ENCODE results near the gene ADRM1.

The ADRM1 gene

DNA sequence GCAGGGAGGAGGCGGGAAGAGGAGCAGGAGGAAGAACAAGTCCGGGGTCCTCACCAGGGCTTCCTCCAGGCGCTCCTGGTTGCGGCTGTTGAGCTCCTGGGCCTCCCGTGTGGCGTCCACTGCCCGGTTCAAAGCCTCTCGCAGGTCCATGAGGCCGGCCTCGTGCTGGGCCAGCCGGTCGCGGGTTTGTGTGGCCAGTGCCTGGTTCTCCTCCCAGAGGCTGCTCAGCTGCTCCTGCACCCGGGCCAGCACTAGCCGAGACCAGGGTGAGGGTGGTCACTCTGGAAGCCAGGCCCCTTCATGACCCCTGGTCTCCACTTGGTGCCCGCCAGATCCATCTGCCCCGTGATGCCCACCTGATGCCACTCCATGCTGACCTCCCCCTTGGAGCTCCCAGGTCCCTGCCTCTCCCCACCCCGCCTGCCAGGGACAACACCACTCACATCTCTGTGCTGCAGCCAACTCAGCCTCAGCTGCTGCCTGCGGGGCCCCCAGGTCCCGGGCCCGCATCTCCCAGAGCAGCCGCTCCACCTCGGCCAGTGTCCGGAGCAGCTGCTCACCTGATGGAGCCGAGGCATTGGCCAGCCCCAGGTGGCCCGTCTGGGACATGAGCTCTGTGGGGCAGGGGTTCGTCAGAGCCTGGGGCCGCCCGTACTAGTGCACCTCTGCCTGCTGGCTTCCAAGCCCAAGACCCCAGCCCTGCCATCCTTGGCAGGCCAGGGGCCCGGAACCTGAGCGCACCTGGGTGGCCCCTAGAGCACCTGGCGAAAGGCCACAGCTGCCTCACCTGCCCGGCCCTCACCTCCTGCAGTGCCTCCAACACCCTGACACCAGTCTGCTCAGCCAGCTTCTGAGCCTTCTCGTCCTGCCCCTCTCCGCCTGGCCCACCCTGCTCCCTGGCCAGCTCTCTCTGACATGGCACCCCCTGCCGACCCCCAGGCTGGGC, 15.9 kb downstream of the ADRM1 start:
- TF ChIP-seq RAD21 (IDR thresholded peaks at IDR 0.05; ENCODE audit: low read depth): no peak
- TF ChIP-seq, protein P1, sequence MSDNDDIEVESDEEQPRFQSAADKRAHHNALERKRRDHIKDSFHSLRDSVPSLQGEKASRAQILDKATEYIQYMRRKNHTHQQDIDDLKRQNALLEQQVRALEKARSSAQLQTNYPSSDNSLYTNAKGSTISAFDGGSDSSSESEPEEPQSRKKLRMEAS (IDR thresholded peaks at IDR 0.05): 0 out of 2 replicates have a peak, but pooled peaks have one; percentile 17
- TF ChIP-seq ZBTB7A (IDR thresholded peaks at IDR 0.05; ENCODE audit: low read depth): peak; percentile 50; the same call in 1 of the 2 replicates

DNA sequence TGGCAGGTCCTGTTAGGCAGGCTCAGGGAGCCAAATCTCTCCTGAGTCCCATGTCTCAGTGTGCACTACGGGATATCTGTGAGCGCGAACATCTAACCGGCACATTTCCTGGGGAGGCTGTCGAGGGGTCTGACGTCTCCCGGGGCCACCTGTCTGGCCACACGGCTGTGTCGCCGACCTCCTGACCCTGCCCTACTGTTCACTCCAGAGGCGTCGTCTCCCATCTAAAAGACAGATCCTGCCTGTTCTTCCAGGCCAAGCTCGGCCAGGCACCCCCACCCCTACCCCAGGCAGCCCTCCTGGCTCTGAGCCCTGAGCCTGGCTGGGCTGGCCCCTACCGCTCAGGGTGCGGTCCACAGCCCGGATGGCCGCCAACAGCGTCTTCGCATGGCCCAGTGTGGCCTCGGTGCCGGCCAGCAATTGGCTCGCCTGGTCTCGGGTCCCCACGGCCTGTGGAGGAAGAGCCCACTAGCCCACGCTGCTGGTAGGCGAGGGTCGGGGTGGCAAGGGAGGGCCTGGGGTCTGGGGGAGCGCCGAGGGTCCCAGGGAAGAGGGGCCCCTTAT, 16.6 kb downstream of the ADRM1 start:
- TF ChIP-seq TAF1 (IDR thresholded peaks at IDR 0.05; ENCODE audit: low read depth) (no peak), FOXM1 (IDR thresholded peaks at IDR 0.05; ENCODE audit: borderline replicate concordance, low read depth) (no peak), ZBTB7A (IDR thresholded peaks at IDR 0.05; ENCODE audit: low read depth) (no peak), TEAD4 (IDR thresholded peaks at IDR 0.05) (no peak), RAD21 (IDR thresholded peaks at IDR 0.05; ENCODE audit: low read depth) (no peak), CEBPB (IDR thresholded peaks at IDR 0.05) (no peak)
- TF ChIP-seq, protein P1 (IDR thresholded peaks at IDR 0.05): no peak

DNA sequence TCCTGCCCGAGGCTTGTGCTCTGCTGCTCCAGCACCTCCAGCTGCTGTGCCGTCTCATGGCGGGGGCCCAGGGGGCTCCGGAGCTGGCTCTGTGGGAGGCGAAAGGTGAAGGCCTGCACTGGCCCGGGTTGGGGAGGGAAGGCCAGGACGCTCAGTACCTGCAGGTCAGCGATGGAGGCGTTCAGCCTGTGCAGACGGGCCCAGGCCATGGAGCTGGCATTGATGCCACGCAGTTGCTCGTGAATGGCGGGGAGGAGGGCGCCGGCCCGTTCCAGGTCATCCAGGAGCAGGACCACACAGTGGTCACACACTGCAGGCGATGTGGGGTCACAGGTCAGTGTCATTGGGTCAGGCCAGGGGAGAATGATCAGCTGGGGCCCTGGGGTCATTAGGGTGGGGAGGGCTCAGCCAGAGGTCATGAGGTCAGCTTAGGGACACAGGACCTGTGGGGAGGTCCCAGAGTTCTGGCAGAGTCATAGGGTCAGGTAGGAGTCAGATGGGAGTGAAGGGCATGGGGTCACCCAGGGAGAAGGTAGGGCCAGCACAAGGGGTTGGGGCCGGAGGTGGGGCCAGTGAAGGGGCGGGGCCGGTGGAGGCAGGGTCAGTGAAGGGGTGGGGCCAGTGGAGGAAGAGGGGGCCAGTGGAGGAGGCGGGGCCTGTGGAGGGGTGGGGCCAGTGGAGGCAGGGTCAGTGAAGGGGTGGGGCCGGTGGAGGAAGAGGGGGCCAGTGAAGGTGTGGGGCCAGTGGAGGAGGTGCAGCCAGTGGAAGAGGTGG, 18.0 kb downstream of the ADRM1 start:
- TF ChIP-seq EGR1 (IDR thresholded peaks at IDR 0.05): no peak
- TF ChIP-seq EP300 (IDR thresholded peaks at IDR 0.05; ENCODE audit: borderline replicate concordance): no peak
- TF ChIP-seq TCF12 (IDR thresholded peaks at IDR 0.05; ENCODE audit: low read depth): no peak
- TF ChIP-seq, protein P2, sequence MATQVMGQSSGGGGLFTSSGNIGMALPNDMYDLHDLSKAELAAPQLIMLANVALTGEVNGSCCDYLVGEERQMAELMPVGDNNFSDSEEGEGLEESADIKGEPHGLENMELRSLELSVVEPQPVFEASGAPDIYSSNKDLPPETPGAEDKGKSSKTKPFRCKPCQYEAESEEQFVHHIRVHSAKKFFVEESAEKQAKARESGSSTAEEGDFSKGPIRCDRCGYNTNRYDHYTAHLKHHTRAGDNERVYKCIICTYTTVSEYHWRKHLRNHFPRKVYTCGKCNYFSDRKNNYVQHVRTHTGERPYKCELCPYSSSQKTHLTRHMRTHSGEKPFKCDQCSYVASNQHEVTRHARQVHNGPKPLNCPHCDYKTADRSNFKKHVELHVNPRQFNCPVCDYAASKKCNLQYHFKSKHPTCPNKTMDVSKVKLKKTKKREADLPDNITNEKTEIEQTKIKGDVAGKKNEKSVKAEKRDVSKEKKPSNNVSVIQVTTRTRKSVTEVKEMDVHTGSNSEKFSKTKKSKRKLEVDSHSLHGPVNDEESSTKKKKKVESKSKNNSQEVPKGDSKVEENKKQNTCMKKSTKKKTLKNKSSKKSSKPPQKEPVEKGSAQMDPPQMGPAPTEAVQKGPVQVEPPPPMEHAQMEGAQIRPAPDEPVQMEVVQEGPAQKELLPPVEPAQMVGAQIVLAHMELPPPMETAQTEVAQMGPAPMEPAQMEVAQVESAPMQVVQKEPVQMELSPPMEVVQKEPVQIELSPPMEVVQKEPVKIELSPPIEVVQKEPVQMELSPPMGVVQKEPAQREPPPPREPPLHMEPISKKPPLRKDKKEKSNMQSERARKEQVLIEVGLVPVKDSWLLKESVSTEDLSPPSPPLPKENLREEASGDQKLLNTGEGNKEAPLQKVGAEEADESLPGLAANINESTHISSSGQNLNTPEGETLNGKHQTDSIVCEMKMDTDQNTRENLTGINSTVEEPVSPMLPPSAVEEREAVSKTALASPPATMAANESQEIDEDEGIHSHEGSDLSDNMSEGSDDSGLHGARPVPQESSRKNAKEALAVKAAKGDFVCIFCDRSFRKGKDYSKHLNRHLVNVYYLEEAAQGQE (IDR thresholded peaks at IDR 0.05; ENCODE audit: low read depth): no peak
- no peak for TF ChIP-seq RAD21 (IDR thresholded peaks at IDR 0.05; ENCODE audit: low read depth)
- TF ChIP-seq FOXM1 (IDR thresholded peaks at IDR 0.05; ENCODE audit: borderline replicate concordance, low read depth): no peak
- no peak for TF ChIP-seq TAF1 (IDR thresholded peaks at IDR 0.05; ENCODE audit: low read depth)
- TF ChIP-seq, protein P1 (IDR thresholded peaks at IDR 0.05): no peak
- TF ChIP-seq ZBTB7A (IDR thresholded peaks at IDR 0.05; ENCODE audit: low read depth): no peak
- TF ChIP-seq YY1 (IDR thresholded peaks at IDR 0.05; ENCODE audit: low read depth): no peak
- TF ChIP-seq CEBPB (IDR thresholded peaks at IDR 0.05): no peak
- TF ChIP-seq TEAD4 (IDR thresholded peaks at IDR 0.05): no peak
- TF ChIP-seq, protein P3, sequence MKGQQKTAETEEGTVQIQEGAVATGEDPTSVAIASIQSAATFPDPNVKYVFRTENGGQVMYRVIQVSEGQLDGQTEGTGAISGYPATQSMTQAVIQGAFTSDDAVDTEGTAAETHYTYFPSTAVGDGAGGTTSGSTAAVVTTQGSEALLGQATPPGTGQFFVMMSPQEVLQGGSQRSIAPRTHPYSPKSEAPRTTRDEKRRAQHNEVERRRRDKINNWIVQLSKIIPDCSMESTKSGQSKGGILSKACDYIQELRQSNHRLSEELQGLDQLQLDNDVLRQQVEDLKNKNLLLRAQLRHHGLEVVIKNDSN (IDR thresholded peaks at IDR 0.05): no peak
- no peak for TF ChIP-seq NFIC (IDR thresholded peaks at IDR 0.05)
- no peak for TF ChIP-seq CREB1 (IDR thresholded peaks at IDR 0.05; ENCODE audit: low read depth)

DNA sequence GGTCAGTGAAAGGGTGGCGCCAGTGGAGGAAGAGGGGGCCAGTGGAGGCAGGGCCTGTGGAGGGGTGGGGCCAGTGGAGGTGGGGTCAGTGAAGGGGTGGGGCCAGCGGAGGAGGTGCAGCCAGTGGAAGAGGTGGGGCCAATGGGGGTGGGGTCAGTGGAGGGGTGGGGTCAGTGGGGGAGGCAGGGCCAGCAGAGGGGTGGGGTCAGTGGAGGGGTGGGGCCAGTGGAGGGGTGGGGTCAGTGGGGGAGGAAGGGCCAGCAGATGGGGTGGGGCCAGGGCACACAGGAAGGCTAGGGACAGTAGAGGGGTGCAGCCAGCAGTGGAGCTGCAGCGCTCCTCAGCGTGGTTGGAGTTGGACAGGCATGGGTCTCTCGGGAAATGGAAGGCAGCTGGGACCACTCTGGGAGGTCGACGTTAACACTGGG, 18.7 kb downstream of the ADRM1 start:
- TF ChIP-seq TAF1 (IDR thresholded peaks at IDR 0.05; ENCODE audit: low read depth) (no peak), NFIC (IDR thresholded peaks at IDR 0.05) (no peak), RAD21 (IDR thresholded peaks at IDR 0.05; ENCODE audit: low read depth) (no peak), CEBPB (IDR thresholded peaks at IDR 0.05) (no peak), FOXM1 (IDR thresholded peaks at IDR 0.05; ENCODE audit: borderline replicate concordance, low read depth) (no peak), EGR1 (IDR thresholded peaks at IDR 0.05) (no peak), YY1 (IDR thresholded peaks at IDR 0.05; ENCODE audit: low read depth) (no peak), TCF12 (IDR thresholded peaks at IDR 0.05; ENCODE audit: low read depth) (no peak), EP300 (IDR thresholded peaks at IDR 0.05; ENCODE audit: borderline replicate concordance) (no peak), CREB1 (IDR thresholded peaks at IDR 0.05; ENCODE audit: low read depth) (no peak), ZBTB7A (IDR thresholded peaks at IDR 0.05; ENCODE audit: low read depth) (no peak), TEAD4 (IDR thresholded peaks at IDR 0.05) (no peak)
- TF ChIP-seq, protein P3 (IDR thresholded peaks at IDR 0.05): no peak
- TF ChIP-seq, protein P1 (IDR thresholded peaks at IDR 0.05): no peak
- TF ChIP-seq, protein P2 (IDR thresholded peaks at IDR 0.05; ENCODE audit: low read depth): no peak
